ENCODE results near the gene PIK3CD.
"Not testable (repeated sequence)": the region's sequence is repeated elsewhere in the genome, so short reads cannot be mapped to it uniquely, and the experiment has no call there.

The PIK3CD gene

DNA sequence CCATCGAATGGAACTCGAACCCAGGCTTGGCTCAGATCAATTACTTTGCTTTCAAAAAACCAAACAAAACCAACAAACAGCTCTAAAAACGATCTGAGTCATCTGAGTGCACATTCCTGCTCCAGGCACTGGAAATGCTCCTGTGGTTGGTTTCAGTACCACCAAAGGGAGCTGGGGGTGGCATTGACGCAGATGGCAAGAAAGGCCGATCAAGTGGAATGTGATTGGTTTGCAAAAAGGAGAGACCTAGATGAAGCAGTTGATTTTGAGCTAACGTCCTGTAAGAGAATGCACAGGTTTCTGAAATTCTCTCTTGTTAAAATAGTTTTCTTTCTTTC is 39.5 kb downstream of the PIK3CD start:
- DNase-seq = no peak

DNA sequence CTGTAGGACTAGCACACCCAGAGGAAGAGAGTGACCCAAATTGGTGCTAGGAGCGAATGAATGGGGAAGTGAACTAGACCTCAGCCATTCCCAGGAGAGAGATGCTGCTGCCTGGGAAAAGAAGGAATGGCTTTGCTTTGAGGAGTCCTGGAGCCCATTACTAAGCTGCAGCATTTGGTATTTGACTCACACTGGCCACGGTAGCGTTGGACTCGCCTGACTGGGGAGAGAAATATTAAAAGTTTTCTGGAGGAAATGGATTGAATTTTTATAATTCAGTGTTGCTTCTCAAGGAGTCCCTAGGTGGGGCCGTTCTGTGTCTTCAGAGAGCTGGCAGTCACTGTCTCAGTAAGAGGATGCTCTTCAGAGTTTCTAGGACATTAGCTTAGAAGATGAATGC is 40.2 kb downstream of the PIK3CD start:
- DNase-seq = no peak

DNA sequence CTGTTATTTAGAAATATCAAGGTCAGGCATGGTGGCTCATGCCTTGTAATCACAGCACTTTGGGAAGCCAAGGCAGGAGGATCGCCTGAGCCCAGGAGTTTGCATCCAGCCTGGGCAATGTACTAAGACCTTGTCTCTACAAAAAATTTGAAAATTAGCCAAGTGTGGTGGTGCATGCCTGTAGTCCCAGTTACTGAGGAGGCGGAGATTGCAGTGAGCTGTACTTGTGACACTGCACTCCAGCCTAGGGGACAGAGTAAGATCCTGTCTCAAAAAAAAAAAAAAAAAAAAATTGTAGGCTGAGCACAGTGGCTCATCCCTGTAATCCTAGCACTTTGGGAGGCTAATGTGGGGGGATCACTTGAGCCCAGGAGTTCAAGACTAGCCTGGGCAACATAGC is 45.3 kb downstream of the PIK3CD start:
- DNase-seq = no peak

DNA sequence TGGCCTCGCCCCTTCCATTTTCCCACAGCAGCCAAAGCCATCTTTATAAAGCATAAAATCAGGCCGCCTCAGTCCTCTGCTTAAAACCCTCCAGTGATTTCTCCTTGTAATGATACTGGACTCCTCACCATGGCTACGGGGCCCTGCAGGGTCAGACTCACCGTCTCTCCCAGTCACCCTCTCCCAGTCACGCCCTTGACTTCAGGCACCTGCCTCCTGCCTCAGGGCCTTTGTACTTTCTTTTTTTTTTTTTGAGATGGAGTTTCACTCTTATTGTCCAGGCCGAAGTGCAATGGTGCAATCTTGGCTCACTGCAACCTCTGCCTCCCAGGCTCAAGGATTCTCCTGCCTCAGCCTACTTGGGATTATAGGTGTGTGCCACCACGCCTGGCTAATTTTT is 47.8 kb downstream of the PIK3CD start:
- DNase-seq = no peak

DNA sequence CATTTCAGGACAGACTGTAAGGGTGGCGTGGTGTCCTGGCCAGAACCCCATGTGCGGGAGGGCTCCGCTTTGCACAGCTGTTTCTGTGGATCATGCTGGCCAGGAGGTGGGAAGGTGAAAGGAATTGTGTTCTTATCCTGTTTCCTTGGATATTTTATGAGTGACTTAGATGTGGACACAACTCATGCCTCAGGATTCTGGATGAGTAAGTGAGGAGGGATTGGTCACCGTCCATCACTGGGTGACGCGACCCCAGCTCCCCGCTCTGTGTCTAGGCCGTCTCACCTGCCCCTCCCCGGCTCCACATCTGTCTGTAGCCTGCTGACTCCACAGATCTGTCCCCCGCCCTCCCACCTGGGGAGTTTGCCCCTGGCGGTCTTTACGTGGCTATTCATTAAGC is 48.8 kb downstream of the PIK3CD start:
- no peak for DNase-seq

DNA sequence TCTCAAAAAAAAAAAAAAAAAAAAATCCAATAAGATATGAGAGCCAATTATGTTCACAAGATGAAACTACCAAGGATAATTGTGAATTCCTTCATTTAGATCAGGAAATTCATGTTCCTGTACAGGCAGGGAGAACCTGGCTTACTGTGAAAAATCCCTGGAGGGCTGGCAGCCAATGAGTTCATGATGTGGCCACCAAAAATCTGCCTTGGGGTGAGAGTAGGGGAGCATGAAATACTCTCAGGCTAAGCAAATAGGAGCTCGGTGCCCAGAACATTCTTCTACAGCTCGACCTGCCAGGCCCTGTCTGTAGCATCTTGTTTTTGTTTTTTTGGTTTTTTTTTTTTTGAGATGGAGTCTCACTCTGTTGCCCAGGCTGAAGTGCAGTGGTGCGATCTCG is 50.1 kb downstream of the PIK3CD start:
- DNase-seq = no peak

DNA sequence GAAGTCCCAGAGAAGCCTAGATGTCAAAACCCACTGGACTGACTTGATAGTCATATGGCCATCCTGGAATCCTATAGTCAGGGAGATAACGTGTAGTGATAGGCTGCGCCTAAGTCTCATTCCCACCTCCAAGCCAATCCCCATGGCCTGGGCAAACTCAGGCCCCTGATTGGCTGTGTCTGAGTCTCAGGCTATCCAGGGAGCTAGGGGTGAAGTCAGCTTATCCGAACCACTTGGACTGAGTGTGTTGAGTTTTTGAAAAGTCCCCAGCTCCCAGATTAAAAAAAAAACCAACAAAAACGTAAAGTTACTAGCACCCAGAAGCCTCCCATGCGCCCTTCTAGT is 51.6 kb downstream of the PIK3CD start:
- DNase-seq = no peak

DNA sequence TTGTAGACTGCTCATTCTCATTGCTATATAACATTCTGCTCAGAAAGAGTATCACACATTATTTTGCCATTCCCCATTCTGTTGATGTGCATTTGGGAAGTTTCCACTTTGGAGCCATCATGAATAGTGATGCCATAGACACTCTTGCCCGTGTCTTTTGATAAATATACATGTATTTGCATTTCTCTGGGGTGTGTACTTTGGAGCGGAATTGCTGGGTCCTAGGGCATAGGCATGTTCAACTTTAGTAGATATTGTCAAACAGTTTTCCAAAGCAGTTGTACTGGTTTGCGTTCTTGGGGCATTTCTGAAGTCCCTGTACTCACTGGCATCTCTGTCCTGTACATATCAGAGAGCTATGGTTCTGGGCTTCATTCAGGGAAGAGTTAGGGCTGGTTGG is 52.1 kb downstream of the PIK3CD start:
- DNase-seq = no peak

DNA sequence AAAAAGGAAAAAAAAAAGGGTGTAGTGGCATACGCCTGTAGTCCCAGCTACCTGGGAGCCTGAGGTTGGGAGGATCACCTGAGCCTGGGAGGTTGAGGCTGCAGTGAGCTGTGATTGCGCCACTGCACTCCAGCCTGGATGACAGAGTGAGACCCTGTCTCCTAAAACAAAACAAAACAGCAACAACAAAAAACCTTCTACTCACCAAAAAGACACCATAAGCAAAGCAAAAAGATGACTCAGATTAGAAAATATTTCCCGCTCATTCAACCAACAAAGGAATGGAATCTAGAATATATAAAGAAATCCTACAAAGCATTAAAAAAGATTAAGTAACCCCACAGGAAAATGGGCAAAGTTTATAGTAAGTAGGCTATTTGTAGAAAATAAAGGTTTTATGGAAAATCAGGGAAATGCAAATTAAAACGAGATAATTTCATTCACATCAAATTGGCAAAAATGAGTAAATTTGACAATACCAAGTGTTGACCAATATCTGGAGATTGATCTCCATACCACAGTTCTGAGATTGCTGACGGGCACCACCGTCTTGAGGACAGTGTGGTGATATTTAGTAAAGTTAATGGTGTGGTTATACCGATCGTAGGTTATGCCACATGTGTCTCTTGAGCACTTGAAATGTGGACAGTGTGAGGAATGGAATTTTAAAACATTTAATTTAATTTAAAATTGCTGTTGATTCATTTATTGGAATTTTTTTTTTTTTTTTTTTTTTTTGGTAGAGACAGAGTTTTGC is 54.0 kb downstream of the PIK3CD start:
- no peak for DNase-seq

DNA sequence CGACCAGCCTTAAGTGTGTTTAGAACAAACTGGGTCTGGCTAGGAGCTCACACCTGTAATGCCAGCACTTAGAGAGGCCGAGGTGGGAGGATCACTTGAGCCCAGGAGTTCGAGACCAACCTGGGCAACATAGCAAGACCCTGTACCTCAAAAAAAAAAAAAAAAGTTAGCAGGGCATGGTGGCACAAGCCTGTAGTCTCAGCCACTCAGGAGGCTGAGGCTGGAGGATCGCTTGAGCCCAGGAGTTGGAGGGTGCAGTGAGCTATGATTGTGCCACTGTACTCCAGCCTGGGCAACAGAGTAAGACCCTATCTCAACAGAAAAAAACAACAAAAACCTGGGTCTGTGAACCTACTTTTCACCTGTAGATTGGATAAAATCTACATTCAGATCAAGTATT is 54.6 kb downstream of the PIK3CD start:
- no peak for DNase-seq

DNA sequence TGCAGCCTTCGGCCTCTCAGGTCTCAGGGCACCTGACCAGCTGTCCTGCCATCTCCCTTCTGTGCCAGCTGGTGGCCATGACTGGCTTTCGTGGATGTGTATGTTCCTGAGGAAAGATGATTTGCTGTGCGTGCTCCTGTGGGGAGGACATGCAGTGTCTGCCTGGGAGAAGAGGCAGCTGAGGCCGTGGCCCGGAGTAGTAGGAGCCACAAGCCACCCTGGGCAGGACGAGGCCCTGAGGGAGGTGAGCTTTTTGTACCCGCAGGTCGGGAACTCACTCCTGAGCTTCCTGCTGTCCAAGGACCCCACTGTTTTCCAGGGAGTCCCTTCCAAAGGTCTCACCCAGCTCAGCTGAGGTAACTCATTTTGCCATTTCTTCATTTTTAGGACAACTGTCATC is 58.5 kb downstream of the PIK3CD start:
- DNase-seq = no peak

DNA sequence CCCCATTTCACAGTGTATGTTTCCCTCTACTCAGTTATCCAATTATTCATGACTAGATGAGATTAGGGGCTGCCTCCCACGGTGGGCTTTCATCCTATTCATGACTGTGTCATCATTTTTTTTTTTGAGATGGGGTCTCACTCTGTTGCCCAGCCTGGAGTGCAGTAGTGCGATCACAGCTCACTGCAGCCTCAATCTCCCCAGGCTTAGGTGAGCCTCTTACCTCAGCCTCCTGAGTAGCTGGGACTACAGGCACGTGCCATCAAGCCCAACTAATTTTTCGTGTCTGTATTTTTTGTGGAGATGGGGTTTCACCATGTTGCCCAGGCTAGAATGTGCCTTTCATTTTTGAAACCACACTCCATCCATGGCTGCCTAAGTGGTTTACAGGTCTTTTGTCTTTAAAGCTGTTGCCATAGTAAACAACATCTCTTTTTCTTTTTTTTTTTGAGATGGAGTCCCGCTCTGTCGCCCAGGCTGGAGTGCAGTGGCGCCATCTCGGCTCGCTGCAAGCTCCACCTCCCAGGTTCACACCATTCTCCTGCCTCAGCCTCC is 60.0 kb downstream of the PIK3CD start:
- DNase-seq = no peak

DNA sequence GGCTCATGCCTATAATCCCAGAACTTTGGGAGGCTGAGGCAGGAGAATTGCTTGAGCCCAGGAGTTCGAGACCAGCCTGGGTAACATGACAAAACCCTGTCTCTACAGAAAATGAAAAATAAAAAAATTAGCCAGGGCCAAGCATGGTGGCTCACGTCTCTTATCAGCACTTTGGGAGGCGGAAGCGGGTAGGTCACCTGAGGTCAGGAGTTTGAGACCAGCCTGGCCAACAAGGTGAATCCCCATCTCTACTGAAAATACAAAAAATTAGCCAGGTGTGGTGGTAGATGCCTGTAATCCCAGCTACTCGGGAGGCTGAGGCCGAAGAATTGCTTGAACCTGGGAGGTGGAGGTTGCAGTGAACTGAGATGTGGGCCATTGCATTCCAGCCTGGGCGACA is 61.2 kb downstream of the PIK3CD start:
- DNase-seq = not testable (repeated sequence)

DNA sequence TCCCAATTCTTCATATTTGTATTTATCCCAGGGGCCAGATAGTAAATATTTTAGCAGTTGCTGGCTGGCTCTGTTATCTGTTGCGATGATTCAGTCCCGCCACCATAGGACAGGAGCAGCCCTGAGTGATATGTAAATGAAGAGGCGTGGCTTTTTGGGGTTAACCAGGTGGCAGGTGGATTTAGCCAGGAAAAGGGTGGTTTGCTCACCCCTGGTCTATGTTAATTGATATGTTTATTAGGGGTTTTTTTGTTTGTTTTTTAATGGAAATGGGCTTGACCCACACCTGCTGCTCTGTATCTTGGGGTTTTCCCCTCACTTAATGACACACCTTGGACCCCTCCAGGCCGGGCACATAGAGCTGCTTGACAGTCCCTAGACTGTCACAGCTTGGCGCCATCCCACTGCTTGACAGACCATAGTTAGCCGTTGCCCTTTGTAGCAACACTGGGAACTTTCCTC is 62.8 kb downstream of the PIK3CD start:
- no peak for DNase-seq

DNA sequence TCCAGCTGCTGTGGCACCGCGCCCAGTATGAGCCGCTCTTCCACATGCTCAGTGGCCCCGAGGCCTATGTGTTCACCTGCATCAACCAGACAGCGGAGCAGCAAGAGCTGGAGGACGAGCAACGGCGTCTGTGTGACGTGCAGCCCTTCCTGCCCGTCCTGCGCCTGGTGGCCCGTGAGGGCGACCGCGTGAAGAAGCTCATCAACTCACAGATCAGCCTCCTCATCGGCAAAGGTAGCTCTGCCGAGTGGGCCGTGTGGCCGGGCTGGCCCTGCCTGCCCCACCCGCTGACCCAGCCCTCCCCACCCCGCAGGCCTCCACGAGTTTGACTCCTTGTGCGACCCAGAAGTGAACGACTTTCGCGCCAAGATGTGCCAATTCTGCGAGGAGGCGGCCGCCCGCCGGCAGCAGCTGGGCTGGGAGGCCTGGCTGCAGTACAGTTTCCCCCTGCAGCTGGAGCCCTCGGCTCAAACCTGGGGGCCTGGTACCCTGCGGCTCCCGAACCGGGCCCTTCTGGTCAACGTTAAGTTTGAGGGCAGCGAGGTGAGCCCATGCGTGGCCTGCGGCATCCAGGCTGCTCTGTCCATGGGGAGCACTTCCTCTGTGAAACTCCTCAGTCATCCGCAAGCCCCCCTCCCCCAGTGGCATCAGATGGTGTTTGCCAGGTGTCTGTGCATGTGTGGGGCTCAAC is 64.2 kb downstream of the PIK3CD start:
- DNase-seq = no peak

DNA sequence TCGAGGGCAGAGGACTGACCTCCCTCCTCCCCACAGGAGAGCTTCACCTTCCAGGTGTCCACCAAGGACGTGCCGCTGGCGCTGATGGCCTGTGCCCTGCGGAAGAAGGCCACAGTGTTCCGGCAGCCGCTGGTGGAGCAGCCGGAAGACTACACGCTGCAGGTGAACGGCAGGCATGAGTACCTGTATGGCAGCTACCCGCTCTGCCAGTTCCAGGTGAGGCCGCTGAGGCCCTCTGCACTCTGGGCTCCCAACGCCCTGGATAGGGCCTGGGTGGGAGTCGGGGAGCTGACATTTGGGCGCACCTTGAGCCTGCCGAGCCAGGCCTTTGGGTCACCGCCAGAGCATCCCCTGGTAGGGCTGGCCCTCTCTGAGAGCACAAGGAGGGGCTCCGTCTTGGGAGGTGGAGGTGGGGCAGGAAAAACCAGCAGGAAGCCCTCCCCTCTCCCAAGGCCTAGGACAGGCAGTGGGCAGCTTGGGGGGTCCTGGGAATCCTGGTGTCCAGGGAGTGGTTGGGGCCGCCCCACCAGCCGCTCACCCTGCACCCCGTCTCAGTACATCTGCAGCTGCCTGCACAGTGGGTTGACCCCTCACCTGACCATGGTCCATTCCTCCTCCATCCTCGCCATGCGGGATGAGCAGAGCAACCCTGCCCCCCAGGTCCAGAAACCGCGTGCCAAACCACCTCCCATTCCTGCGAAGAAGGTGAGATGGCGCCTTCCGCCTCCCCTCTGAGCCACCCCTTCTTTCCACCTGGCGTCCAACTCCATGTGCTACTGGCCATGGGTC is 65.1 kb downstream of the PIK3CD start:
- no peak for DNase-seq

DNA sequence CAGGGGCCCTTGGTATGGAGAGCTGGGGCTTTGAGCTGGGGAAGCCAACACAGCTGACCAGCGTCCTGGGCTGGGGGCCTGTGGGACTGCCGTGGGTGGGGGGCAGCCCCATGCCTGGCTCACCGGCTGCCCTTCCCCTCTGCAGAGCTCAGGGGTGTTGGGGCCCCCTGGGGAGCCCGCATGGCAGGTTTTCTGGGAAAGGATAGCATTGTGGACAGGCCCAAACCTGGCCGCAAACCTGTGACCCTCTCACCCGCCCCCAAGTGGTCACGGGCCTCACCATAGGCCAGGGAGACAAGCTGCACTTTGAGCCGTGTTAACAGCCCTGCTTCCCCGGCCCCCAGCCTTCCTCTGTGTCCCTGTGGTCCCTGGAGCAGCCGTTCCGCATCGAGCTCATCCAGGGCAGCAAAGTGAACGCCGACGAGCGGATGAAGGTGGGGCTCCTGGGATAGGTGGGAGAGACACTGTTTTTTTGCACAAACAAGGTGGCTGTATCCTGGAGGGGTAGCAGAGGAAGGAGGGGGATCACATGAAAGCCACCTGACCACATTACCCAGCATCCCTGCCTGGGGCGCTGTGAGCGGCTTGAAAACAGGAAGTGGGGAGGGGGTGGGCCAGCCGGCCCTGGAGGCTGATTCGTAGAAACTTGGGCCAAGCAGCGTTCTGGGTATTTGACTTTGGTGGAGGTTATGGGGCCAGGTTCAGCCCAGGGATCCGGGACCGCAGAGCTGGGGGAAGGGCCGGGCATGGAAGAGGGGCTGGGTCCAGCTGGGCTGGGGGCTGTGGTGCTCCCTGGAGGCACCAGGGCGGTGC is 65.9 kb downstream of the PIK3CD start:
- peak; percentile 91 for DNase-seq

DNA sequence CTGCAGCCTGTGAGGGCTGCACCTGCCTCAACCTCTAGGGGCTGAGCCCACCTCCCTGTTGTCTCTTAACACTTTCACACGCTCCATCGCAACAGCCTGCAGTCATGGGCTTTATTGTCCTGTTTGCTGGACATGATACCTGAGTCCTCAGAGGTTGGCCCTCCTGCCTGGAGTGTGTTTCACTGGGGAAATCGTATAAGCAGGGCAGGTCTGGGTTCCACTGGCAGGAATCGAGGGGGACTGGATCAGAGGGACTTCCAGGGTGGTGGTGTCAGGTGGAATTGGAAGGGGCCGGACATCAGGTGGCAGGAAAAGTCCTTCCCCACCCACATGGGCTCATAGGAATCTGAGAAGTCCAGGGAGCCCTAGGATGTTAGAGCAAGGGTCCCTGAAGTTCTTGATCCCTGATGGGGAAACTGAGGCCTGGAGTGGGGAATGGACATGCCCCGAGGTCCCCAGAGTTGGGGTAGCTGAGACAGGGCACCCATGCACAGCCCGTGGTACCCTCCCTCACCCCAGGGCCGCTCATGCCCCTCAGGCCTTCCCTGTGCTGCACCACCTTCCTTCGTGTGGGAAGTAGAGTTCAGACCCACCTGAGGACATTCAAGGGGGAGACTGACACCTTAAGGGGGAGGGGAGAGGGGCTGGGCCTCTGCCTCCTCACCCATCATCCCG is 66.6 kb downstream of the PIK3CD start:
- DNase-seq = no peak

DNA sequence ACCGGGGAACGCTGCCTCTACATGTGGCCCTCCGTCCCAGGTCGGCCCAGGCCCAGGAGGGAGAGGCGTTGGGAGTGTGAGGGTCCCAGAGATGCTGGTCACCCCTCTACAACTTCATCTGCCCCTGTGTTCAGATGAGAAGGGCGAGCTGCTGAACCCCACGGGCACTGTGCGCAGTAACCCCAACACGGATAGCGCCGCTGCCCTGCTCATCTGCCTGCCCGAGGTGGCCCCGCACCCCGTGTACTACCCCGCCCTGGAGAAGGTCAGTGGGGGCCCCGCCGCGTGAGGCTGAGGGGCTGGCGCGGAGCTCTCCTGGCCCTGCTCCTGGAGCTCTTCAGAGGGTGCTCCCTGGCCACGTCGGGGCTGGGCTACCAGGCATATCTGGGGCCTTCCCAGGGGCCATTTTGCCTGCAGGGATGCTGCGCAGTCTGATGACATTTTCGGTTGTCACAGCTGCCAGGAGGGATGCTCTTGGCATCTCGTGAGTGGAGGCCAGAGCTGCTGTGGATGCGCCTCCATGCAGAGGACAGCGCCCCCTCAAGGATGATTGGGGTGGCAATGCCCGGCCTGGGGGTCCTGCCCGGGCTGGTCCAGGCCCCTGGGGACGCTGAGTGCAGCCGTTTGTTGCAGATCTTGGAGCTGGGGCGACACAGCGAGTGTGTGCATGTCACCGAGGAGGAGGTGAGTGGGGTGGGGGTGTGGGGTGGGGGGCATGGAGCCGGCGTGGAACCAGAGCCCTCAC is 68.6 kb downstream of the PIK3CD start:
- no peak for DNase-seq

DNA sequence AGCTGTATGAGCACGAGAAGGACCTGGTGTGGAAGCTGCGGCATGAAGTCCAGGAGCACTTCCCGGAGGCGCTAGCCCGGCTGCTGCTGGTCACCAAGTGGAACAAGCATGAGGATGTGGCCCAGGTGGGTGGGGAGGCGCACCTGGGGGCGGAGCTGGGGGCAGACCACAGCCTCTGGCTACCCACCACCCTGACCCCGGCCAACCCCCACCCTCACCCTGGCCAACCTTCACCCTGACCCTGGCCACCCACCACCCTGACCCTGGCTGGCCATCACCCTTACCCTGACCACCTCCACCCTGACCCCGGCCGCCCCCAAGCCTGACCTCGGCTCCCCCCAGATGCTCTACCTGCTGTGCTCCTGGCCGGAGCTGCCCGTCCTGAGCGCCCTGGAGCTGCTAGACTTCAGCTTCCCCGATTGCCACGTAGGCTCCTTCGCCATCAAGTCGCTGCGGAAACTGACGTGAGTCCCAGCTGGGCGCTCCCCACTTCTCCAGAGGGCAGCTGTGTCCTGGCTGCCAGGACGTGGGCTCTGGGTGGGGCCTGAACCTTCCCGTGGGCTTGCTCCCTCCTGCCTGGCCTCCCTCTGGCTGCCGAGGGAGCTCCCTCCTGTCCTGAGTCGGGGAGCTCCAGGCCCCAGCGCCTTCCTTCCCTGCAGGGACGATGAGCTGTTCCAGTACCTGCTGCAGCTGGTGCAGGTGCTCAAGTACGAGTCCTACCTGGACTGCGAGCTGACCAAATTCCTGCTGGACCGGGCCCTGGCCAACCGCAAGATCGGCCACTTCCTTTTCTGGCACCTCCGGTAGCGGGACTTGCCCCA is 69.5 kb downstream of the PIK3CD start:
- DNase-seq = no peak

Measured in MV-4-11 (cell line).